ENCODE results near the gene USP46.

GRCh38 chr4:52660643-52661042 lies 1.5 kb upstream of the USP46 start:
- no peak for TF ChIP-seq POLR2AphosphoS5 (IDR thresholded peaks at IDR 0.05)
- no peak for TF ChIP-seq CTCF (IDR thresholded peaks at IDR 0.05 in 8 of 11, conservative IDR thresholded peaks at IDR 0.05 in 3 of 11)

Measured in spleen (tissue), 7 donors.